Pulmonary artery endothelial cell (primary cell): ENCODE measurements around the gene TUBA3D. TPM values are rescaled to one million over a fixed set of nuclear protein-coding genes. Genes with fewer than 3 reads are reported as not detected.
"Not testable (repeated sequence)": the region's sequence is repeated elsewhere in the genome, so short reads cannot be mapped to it uniquely, and the experiment has no call there.

Source experiments
- DNase-seq: peaks from one replicate; pipeline ENCODE4 v3.0.0-alpha.2; 2011; ENCODE audit warnings: low read depth, low spot score
- total RNA-seq: library from RNA; depleted of rRNA; stranded (reverse); fragments of >200 nt; gene quantifications from 2 replicates; pipeline ENCODE4 v1.2.3, GENCODE V29; 2014

The TUBA3D gene
- total RNA-seq, 1 donor from 2014 or later, result not detected

DNA sequence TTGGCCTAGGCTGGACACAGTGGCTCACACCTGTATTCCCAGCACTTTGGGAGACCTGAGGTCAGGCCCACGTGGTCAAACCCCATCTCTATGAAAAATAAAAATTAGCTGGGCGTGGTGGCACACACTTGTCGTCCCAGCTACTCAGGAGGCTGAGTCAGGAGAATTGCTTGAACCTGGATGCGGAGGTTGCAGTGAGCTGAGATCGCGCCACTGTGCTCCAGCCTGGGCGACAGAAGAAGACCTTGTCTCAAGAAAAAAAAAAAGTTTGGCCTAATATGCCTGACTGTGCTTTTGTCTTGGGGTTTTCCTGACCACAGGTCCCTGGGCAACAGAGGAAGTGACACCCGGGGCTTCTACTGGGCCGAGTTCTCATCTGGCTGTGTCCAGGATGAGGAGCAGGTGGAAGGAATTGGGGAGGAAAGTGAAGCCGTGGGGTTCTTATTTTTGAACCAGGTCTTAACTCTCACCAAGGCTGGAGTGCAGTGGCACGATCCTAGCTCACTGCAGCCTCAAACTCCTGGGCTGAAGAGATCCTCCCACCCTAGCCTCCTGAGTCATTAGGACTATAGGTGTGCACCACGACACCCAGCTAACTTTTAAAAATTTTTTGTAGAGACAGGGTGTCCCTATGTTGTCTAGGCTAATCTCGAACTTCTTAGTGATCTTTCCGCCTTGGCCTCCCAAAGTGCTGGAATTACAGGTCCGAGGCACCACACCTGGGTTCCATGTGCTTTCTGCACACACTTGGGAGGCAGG, 38.7 kb downstream of the TUBA3D start:
- DNase-seq, result not testable (repeated sequence)

DNA sequence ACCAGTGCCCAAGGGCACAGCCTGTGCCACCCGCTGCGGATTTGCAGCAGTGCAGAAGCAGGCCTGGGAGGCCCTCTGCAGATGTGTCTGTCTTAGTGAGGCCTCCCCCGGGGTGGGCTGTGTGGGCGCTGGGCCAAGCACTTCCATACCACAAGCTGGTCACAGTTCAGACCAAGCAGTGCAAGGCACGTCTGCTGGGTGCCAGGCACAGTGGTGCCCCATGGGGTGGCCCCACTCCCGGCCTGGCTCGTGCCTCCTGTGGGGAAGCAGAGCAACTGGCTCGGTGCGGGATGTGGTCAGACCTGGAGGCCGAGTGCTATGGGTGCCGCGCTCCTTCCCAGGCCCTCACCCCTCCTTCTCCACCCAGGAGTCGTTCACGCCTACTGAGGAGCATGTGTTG, 39.3 kb downstream of the TUBA3D start:
- not testable (repeated sequence) for DNase-seq

DNA sequence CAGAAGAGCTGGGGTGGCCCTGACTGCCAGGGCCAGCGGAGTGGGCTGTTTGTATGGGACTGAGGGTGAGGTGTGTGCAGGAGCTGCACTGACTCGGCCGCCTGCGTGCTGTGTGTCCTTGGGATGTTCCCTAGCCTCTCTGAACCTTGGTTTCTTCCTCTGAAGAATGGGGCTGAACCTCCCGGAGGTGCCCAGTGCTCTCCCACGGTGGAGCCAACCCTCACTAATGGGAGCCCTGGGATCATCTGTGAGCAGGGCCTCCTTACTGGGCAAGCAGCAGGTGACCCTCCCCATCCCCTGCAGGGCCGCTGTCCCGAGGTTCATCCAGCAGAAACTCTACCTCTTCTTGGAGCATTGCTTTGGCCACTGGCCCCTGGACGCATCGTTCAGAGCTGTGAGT, 40.1 kb downstream of the TUBA3D start:
- no peak for DNase-seq

DNA sequence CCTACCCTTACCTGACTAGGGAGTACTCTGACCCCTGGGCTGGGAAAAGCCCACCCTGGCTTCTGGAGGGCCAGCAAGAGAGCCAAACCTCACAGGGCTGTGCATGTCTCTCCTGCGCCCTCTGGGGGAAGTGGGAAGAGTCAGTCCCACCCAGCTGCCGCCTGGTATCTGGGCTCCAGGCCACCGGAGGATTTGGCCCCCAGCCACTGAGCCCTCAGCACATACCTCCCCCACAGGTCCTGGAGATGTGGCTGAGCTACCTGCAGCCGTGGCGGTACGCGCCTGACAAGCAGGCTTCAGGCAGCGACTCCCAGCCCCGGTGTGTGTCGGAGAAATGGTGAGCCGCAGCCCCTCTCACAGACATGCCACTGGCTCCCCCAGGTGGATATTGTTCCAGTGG, 40.7 kb downstream of the TUBA3D start:
- not testable (repeated sequence) for DNase-seq

DNA sequence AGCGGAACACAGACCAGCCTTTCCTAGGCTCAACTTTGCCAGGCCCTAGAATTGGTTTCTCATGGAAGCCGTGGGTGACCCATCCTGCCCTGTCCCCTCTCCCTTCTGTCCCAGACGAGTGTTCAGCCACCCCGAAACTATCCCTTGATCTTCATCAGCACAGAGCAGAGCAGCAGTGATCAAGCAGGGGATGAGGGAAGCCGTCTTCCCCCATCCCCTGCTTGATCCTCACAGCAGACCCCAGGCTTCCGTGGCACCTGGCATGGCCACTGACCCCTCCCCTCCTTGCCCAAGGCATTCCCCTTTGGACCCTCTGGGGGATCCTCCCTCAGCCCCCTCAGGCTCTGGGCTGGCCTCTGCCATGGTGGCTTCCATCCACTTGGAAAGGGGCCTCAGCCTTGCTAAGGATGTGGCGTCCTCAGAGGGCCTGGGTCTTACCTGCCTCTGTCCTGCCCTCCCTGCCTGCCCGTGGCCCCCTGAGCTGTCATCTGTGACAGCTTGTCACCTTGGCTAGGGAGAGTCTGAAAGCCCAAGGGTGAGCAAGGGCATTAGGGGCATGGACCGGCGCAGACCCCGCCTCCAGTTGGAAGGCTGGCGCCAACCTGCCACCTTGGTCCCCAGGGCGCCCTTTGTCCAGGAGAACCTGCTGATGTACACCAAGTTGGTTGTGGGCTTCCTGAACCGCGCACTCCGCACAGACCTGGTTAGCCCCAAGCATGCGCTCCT, 41.4 kb downstream of the TUBA3D start:
- DNase-seq, result no peak

DNA sequence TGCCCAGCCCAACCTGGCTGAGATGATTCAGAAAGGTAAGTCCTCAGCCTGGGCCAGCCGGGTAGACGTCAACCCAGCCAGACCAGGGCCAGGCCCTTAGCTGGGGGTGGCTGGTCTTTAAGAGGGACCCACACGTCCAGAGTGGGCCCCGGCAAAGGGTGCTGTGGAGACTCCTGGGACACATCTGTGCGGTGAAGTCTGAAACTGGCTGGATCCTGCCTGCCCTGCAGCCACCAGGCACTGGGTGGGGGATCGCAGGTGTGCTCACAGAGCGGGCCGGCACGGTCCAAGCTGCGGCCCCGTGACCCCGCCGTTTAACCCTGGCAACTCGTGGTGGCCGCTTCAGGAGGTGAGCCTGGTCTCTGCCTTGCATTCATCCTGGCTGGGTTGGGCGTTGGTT, 41.9 kb downstream of the TUBA3D start:
- DNase-seq, result not testable (repeated sequence)

DNA sequence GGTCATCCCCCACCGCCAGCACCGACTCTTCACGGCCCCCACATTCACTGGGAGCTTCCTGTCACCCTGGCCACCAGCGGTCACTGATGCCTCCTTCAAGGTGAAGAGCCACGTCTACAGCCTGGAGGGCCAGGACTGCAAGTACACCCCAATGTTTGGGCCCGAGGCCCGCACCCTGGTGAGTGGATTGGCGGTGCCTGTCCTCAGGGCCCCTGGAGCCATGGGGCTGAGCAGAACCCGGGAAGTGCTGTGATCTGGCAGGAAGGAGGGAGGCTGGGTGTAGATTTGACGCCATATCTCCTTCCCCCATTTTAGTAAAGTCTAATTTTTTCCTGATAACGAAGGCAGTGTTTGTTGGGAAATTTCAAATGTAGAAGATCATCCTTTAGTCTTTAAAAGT, 42.6 kb downstream of the TUBA3D start:
- not testable (repeated sequence) for DNase-seq

DNA sequence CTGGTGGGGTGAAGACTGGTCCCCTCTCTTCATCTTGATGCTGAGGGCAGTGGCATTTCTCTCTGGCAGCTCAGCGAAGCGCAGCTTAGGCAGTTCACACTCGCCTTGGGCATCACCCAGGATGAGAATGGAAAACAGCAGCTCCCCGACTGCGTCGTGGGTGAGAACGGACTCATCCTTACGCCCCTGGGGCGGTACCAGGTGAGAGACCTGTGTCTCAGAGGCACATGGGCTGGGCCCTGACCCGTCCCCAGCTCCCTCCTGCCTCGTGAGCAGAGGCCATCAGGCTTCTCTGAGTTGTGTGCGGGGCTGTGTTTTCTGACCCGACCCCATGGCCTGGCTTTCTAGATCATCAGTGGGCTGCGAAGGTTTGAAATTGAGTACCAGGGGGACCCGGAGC, 43.5 kb downstream of the TUBA3D start:
- no peak for DNase-seq

DNA sequence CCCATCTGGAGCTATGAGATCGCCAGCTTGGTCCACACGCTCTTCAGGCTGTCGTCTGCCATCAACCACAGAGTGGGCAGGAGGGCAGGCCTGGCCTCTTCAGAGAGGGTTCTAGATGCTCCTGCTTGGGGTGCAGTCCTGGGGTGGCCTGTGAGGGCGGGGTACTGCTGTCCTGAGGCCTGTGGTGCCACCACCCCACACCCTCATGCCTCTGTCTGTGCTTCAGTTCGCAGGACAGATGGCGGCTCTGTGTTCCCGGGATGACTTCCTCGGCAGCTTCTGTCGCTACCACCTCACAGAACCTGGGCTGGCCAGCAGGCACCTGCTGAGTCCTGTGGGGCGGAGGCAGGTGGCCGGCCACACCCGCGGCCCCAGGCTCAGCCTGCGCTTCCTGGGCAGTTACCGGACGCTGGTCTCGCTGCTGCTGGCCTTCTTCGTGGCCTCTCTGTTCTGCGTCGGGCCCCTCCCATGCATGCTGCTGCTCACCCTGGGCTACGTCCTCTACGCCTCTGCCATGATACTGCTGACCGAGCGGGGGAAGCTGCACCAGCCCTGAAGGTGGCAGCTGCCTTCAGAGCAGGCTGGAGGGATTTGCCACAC, 44.1 kb downstream of the TUBA3D start:
- DNase-seq, result not testable (repeated sequence)

DNA sequence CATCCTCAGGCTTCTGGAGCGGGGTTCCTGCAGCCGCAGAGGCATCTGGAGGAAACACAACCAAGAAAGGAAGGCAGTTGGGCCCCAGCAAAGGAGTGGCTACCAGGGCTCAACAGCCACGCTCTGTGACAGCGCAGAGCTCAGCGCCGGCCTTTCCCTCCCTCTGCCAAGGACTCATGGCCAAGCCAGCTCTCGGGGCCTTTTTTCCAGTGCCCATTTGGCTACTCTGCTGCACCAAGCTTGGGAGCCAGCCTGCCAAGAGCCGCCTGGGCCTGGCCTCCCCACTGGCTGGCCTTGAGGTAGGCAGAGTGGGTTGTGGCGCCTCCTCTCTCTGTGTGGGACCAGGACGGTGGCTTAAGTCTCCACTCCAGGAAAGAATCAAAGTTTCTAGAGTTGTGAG, 44.6 kb downstream of the TUBA3D start:
- DNase-seq, result no peak

DNA sequence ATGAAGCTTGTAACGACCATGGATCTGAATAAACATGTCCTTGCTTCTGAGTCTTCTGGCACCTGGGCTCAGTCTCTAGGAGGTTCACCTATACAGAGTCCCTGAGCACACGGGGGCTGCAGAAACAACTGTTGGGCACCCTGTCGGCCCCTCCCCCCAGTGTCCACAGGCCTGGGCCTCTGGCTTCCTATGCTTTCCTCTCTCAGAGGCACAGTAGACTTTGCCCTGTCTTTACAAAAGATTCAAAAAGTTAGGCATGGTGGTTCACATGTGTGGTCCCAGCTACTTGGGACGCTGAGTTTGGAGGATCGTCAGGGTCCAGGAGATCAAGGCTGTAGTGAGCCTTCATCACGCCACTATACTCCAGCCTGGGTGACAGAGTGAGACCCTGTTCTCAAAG, 45.6 kb downstream of the TUBA3D start:
- DNase-seq, result not testable (repeated sequence)

DNA sequence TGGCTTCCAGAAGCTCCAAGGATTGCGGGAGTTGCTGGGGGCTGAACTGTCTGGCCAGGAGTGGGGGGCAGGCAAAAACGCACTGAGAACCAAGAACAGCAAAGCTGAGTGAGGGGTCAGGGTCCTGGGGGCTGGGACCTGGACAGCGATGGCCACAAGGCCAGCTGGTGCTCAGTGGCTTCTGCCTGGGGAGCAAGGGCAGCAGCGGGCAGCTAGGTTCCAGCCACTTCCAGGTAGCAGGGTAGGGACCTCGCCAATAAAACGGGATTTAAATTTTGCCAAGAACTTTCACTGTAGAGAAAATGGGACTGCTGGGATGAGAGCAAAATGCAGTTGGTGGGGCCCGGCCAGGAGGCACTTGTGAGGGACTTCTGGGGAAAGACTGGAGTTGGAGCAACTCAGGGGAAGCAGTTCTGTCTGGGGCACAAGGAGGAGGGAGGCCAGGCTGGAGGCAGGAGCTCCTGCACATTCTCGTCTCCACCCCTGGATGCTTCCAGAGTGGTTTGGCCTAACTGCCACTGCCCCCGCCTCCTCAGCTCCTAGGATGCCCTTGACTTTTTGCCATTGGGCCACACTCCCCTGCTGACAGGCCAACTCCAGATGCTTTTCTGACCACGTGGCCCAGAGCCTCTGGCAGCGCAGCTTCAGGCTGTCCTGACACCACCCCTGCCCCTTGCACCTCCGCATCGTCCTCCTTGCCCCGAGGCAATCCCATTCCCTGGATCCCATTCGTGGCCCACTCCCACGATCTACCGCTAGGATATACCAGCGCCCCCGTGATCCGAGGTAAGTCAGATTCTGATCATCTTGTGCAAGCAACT, 46.3 kb downstream of the TUBA3D start:
- no peak for DNase-seq

DNA sequence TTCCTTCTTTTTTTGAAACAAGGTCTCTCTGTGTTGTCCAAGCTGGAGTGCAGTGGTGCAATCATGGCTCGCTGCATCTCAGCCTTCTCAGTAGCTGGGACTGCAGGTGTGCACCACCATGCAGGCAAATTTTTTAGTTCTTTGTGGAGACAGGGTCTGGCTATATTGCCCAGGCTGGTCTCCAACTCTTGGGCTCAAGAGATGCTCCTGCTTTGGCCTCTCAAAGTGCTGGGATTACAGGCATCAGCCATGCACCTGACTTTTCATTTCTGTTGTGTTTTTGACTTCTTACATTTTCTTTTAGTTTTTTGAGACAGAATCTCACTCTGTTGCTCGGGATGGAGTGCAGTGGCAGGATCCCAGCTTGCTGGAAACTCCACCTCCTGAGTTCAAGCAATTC, 49.3 kb downstream of the TUBA3D start:
- not testable (repeated sequence) for DNase-seq

DNA sequence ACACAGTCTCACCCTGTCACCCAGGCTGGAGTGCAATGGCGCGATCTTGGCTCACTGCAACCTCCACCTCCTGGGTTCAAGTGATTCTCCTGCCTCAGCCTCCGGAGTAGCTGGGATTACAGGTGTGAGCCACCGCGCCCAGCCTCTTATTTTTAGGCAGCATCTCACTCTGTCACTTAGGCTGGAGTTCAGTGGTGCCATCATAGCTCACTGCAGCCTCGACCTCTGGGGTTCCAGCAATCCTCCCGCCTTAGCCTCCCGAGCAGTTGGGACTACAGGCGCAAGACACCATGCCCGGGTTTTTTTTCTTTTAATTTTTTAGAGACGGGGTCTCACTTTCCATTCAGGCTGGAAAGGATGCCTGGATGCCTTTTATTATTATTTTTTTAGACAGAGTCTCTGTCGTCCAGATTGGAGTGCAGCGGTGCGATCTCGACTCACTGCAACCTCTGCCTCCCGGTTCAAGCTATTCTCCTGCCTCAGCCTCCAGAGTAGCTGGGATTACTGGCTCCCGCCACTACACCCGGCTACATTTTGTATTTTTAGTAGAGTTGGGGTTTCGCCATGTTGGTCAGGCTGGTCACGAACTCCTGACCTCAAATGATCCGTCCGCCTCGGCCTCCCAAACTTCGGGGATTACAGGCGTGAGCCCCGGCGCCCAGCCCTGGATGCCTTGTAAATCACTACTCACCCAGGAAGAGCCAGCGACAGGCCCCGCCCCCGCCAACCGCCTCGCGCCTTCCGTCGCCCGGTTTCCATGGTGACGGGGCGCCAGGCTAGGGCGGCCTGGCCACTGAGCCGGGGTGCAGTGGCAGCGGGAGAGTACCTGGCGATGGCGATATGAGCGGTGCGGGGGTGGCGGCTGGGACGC, 51.4 kb downstream of the TUBA3D start, which contains the start of gene CCDC74A:
TSS of gene CCDC74A (plus strand) at position 758 of the 871 bp plus-strand sequence. CDS start at position 841, 83 bp downstream.
- not testable (repeated sequence) for DNase-seq

DNA sequence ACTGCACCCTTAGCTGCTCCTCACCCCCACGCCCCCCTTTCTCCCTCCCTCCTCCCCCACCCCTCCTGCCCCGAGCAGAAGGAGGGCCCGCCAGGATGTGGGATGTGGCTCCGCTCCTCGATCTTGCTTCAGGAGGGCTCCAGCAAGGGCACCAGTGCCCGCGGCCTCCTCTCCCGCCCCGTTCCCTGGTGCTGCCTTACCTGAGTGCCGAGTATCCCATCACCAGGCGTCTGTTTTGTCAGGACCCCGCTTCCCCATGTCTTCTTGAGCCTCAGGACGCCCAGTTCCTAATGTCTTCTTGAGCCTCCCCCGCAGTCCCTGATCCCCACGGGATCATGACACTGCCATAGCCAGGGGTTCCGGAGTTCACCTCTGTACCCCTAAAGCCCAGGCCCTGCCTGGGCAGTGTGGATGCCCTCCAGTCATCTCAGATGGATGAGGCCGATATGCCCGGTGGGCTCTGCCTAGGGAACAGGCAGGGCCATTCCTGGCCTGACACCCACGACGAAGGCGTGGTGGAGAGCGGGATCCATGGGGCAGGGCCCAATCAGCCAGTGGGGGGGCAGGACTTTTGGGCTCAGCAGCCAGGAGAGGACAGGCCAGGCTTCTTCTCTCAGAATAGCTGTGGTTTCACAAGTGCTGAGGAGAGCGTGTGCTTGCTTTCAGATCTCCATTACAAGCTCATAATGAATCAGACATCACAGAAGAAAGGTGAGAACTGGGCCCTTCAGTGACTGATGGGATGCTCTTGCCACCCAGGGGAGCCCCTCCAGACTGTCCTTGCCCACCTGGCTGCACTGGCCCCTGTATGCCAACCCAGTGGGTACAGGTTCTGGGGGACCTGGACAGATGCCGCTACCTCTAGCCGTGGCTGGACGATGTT, 53.3 kb downstream of the TUBA3D start:
- not testable (repeated sequence) for DNase-seq

DNA sequence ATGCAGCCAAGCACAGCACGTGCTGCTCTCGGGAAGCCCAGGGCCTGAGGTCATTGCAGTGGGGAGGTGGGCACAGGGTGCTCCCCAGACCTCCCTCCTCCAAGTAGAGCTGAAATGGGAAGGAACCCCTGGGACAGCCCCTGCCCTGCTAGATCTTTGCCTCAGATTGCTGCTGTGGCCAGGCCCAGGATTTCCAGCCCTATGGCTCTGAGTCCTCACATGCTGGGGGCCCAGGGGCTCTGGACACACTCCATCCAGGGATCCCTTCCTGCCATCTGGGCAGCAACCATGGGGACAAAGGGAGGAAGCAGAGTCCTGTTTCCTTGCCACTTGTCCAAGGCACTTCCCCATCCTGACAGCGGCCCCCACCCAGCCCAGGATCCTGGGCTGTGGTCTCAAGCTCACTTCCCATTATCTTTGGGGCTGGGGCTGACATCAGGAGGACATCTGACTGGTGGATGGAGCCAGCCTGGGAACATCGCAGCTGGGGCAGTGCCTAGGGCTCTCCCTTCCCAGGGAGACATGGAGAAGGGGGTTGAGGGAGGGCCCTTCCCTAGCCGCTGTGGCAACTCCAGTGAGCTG, 54.0 kb downstream of the TUBA3D start:
- not testable (repeated sequence) for DNase-seq

DNA sequence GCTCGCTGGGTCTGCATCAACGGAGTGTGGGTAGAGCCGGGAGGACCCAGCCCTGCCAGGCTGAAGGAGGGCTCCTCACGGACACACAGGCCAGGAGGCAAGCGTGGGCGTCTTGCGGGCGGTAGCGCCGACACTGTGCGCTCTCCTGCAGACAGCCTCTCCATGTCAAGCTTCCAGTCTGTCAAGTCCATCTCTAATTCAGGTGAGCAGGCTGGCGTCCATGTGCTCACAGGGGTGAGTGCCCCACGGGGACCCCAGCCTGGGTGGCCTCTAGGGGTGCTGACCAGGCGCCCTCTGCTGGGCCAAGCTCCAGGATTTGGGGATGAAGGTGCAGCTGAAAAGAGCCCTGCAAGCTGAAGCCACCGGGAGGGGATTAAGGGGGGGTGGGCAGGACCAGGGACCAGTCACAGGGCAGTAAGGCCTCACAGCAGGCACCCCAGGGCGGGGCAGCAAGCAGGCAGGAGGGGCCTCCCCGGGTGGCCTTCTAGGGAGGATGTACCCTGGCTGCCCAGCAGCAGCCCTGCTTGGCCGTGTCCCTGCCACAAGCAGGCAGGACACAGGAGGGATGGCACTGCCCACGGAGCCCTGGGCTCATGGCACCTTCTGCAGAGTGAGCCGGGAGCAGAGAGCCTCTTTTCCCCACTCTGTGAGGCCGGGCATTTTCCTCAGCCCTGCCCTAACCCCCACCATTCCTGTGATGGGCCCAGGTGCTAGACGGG, 54.9 kb downstream of the TUBA3D start:
- not testable (repeated sequence) for DNase-seq

DNA sequence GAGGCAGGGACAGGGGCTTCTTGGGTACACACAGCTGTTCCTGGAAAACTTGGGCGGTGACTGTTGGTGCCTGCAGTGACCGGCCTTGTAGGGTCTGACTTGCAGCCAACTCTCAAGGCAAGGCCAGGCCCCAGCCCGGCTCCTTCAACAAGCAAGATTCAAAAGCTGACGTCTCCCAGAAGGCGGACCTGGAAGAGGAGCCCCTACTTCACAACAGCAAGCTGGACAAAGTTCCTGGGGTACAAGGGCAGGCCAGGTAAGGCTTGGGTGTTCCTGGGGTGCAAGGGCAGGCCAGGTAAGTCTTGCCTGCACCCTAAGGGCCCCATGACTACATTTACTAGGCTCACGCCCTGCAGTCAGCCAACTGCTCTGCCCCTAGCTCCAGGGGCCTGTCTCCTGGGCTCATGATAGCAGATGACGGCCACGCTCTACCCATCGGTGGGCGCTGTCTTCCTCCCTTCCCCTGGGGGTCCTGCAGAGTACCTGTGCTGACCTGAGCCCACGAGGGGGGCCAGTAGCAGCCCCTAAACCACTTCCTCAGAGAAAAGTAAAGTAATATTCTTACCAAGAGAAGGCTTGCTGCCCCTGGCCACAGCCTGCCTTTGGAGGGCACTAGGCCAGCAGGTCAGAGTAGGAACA, 55.7 kb downstream of the TUBA3D start:
- DNase-seq, result not testable (repeated sequence)
